DOHH2 (cell line): ENCODE results near the gene PLCB4.

Experiments used
- EZH2phosphoT487 ChIP-seq: fragments of 200-600 bp; sonication (generic); IDR thresholded peaks from 2 replicates; pipeline ENCODE4 v1.6.1; 2017; ENCODE audit warnings: borderline replicate concordance, mild to moderate bottlenecking, antibody characterized with exemption, low read length, moderate library complexity, mixed read lengths
- TF ChIP-seq, protein P1 (sequence below): fragments of 200-600 bp; sonication (generic); IDR thresholded peaks from one replicate; pipeline ENCODE4 v1.5.1; 2014; ENCODE audit warnings: antibody characterized with exemption, mild to moderate bottlenecking, low read depth, low read length; ENCODE audit not compliant: poor library complexity, severe bottlenecking

DNA sequence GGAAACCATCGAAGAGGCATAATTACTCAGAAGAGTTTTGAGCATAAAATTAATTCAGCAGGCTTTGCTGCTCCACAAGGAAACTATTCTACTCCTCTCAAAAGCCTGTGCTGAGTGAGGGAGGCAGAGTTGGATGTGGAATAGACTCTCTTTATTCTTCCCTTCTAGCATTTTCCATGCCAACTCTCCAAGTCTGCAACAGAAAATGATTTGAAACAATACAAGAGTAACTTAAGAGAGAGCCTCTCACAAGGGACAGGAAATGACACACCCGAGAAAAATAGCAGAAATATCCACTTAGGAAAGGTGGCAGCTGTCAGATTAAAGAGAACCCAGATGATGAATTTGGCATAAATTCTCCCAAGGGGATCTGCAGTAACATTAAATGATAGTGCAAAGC is 419.2 kb downstream of the PLCB4 start:
- TF ChIP-seq EZH2phosphoT487, result no peak
- TF ChIP-seq, protein P1, sequence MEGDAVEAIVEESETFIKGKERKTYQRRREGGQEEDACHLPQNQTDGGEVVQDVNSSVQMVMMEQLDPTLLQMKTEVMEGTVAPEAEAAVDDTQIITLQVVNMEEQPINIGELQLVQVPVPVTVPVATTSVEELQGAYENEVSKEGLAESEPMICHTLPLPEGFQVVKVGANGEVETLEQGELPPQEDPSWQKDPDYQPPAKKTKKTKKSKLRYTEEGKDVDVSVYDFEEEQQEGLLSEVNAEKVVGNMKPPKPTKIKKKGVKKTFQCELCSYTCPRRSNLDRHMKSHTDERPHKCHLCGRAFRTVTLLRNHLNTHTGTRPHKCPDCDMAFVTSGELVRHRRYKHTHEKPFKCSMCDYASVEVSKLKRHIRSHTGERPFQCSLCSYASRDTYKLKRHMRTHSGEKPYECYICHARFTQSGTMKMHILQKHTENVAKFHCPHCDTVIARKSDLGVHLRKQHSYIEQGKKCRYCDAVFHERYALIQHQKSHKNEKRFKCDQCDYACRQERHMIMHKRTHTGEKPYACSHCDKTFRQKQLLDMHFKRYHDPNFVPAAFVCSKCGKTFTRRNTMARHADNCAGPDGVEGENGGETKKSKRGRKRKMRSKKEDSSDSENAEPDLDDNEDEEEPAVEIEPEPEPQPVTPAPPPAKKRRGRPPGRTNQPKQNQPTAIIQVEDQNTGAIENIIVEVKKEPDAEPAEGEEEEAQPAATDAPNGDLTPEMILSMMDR, result no peak
